ENCODE data around the gene PDE1C.

The PDE1C gene

GRCh38 chr7:31986878-31987518 is 83.2 kb downstream of the PDE1C start:
- DNase-seq, result no peak

- DNase-seq, result no peak
Measured at GRCh38 chr7:31982962-31983361, 87.2 kb downstream of the PDE1C start.

DNA sequence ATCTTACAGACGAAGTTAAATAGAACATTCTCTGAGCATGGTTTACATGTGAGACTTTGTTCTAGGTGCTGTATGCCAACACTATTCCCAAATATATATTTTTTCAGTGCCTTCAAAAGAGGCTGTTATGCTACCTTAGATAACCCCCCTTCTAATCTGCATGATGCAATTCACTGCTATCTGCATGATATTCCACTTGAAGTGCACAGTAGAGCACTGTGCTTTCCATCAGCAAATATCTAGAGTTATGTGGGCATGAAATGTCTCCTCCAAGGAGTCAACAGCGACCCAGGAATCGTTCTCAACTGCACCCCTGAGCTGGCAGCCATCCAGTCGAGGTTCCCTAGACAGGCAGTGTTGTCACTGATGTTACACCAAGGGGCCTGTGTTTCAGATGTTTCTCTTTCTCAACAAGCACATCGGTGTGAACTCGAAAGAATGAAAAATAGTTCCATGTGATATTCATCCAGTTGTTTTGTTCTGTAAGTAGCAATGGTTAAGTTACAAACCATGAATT is 88.3 kb downstream of the PDE1C start:
- no peak for DNase-seq

DNA sequence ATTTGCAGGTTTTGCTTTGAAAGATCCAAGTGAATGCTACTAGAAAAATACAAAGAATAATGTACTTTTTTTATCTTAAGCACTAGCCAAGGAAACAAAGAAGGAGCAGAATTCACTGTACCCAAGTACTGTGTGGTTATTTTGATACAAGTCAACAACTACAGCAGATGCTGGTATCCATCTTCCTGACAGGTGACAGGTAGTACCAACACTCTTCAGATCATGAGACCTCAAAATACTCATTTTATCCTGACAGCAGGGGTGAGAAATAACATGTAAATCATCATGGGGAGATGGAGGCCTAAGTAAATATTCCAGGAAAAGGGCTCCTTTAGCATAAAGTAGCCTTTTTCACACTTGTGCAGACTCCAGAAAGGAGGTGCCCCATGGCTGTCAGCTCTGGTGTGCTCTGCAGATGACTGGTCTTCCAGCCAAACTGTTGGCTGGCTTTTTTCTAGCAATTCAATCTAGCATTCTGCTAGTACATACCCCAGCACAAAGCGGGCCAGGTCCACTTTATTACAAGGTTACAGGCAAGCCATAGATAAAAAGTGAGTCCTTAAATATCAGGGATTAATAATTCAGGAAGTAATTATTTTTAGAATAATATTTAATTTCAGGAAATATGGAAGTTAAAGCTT is 90.4 kb downstream of the PDE1C start:
- no peak for DNase-seq

DNA sequence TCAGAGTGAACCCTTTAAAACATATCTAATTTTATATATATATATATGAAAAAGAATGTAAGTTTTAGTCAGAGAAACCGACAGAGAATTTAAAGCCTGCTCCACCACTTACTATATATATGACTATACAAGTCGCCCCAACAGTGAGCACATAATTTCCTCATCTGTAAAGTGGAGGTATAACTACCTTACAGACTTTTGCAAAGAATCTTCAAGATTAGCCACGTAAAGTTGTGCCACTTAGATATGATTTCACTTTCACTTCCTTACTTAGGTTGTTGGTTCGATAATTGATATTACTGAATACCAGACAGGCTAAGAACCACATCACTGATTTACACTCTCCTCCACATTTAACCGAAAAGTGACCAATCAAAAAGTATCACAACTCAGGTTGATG is 94.7 kb downstream of the PDE1C start:
- no peak for DNase-seq

DNA sequence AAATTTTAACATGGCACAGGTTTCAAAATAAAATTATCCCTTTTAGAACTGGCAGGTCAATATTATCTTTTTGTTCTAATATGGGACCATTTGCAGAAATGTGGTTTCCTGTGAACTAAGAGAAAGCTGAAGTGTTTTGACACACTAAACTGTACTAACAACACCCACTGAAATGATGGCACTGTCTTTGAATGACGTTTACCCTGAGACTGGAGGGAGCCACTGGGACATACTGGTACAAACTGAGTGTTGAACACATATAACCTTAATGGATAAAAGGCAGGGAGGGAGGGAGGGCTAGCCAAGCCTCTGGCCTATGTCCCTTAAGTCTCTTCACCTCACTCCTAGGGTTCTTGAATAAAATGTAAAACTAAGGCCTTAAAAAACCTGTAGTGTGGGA is 95.9 kb downstream of the PDE1C start:
- DNase-seq, result no peak

DNA sequence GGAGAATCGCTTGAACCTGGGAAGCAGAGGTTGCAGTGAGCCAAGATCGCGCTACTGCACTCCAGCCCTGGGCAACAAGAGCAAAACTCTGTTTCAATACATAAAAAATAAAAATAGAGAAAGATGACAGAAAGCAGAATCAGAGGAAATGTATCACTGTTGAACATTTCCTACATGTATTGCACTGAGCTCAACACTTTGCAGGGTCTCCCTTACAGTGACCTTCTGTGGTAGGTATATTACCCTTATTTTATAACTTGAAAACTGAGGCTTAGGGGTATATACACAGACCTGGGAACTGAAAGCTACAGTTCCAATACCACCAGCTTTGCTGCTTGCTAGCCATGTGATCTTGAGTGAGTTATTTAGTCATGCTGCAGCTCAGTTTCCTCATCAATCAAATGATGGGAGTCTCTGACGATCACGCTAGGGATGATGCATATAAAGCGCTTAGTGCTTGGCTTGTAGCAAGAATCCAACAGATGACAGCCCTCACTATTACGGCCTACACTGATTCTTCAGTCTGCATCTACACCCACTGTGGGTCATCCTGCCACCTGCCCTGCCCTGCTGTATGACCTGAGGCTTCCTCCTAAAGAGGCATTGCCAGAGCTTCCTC is 99.0 kb downstream of the PDE1C start:
- no peak for DNase-seq

GRCh38 chr7:31970501-31970900 is 99.7 kb downstream of the PDE1C start:
- no peak for DNase-seq

DNA sequence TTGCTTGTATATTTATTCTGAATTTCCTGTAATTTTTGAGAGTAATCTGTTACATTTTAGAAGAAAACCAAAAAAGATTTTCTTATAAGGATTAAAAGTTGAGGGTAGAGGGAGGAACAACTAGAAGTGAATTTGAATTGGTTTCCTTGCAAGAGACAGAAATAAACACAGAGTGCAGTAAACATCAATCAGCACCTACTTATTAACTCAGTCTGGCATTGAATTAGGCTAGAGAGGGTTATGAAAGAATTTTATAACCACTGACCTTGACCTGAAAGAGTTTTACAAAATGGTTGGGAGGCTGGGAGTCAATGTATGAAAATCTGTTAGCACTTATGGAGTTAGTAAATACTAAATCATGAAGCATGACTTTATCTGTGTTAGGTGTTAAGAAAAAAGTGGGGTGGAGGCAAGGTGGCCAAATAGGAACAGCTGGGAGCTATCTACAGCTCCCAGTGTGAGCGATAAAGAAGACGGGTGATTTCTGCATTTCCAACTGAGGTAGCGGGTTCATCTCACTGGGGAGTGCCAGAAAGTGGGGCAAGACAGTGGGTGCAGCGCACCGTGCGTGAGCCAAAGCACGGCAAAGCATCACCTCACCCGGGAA is 106.5 kb downstream of the PDE1C start:
- DNase-seq, result no peak

DNA sequence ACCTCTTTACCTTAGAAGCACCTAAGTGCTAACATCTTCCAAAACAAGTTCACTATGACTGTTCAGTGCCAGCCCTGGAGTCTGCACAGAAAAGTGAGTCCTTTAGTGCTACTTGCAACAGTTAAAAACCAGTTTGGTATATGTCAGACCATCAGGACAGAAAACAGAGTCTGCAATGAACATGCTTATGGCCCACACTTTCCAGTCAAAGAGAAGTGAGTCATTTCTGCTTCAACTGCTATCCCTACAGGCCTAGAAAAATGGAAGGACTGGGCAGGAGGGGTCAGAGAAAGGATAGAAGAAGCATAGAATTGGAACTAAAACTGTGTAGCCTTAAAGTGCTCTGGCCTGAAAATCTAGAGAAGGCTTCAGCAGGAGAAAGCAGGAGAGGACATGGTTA is 108.0 kb downstream of the PDE1C start:
- no peak for DNase-seq

- DNase-seq, result no peak
Measured at GRCh38 chr7:31958226-31958625, 112.0 kb downstream of the PDE1C start.

- no peak for DNase-seq
Measured at GRCh38 chr7:31957756-31958155, 112.5 kb downstream of the PDE1C start.

DNA sequence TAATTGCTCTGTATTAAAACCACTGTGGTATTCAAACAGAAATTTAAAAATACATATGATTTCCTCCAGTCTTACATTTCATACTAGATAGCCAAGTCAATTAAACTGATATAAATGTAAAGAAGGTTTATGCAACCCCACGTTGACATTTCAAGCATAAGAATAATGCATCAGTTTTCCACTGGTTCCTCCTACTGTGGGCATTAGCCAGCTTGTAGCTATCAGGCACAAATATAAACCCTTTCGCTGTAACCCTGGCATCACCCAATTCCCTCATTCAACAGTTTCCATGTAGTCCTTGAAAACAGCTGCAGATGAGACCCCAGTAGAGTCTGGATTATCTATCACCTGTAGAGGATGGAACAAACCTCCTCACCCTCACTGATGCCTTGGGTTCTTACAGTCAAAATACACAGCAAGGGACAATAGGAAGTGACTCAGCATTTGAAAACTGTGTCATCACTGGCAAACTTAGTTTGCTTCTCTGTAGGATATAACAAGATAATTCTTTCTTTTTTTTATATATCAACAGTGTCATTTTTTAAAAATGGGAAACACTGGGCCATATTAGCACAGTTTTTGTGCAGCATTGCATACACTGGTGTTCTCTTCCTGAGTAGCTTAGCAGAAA is 113.0 kb downstream of the PDE1C start:
- no peak for DNase-seq

GRCh38 chr7:31955641-31956040 is 114.6 kb downstream of the PDE1C start:
- no peak for DNase-seq

DNA sequence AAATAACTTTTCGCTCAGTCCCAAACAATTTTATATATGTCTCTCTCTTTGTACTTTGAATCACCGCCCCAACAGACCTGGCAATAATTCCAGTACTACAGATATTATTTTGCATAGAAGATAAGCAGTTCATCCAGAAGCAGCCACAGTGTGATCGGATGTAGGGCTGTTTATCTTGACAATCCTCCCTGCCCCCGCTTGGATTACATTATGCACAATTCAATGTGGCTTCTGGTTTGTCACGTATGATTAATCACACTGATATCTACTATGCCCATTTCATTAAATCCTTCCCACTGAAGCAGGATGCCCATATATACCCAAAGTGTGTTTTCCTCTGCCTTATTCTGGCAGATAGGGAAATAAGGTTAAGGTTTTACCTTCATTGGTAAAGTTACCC is 115.2 kb downstream of the PDE1C start:
- DNase-seq, result no peak

DNA sequence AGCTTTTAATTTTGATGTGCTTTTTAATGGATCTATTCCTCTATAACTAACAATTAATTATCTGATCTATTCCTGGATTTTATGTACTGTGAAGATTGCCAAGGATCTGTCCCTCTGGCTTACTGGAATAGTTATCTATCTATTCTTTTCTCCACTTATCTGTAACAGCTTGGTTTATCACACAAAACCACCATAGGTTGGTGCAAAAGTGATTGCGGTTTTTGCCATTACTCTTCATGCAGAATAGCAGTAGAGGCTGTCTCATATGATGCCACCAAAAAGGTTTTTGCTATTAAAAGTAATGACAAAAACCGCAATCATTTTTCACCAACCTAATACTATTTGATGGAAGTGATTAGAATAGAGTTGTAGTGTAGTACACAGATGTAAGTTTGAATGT is 115.7 kb downstream of the PDE1C start:
- DNase-seq, result no peak

GRCh38 chr7:31953432-31953831 is 116.8 kb downstream of the PDE1C start:
- no peak for DNase-seq

GRCh38 chr7:31950091-31950755 is 120.0 kb downstream of the PDE1C start:
- DNase-seq, result no peak

GRCh38 chr7:31948029-31948428 is 122.2 kb downstream of the PDE1C start:
- DNase-seq, result no peak

- DNase-seq, result no peak
Measured at GRCh38 chr7:31940167-31940566, 130.0 kb downstream of the PDE1C start.

GRCh38 chr7:31939076-31939475 is 131.1 kb downstream of the PDE1C start:
- no peak for DNase-seq

DNA sequence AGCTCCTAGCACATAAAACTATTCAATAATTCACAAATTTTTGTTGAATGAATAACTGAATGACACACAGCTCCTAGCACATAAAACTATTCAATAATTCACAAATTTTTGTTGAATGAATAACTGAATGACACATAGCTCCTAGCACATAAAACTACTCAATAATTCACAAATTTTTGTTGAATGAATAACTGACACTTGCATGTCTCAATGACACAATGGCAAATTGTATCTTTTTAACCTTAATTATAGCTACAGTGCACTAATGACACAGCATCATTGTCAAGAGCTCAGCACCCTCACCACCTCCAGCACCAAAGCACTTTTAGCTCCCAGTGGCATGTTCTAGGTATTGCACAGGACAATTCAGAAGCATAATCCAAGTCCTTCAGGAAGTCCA is 131.6 kb downstream of the PDE1C start:
- DNase-seq, result no peak

GRCh38 chr7:31937982-31938381 is 132.2 kb downstream of the PDE1C start:
- DNase-seq, result no peak
